GM12878 (cell line): ENCODE results near the gene COTL1. TPM values are rescaled to one million over a fixed set of nuclear protein-coding genes. Genes with fewer than 3 reads are reported as not detected.

Experiments
- ATAC-seq: fragments of 200-7000 bp; cut with Tn5 transposase; 3 replicates; pipeline ENCODE4 v1.9.1; 2020; ENCODE audit warnings: mild to moderate bottlenecking, moderate library complexity
- BruUV-seq: library from RNA; stranded (reverse); fragments of 400-500 nt; replicated peaks from 2 replicates; lab custom pipeline; 2021; lab: Mats Ljungman, UMichigan
- CTCF ChIA-PET: fragments of 300-600 bp; sonication (Branson Sonifier 250); formaldehyde crosslinking; extraction: SDS; loops from one replicate; lab custom pipeline; 2021; ENCODE audit warnings: inconsistent platforms; lab: Yijun Ruan, JAX
- POLR2A ChIA-PET: fragments of 350-600 bp; formaldehyde crosslinking; extraction: SDS; loops from one replicate; lab custom pipeline; 2021; ENCODE audit warnings: inconsistent platforms; lab: Charles Lee
- RAD21 ChIA-PET: fragments of 300-600 bp; sonication (Branson Sonifier 250); formaldehyde crosslinking; loops from one replicate; lab custom pipeline; 2023; ENCODE audit warnings: antibody characterized with exemption; ENCODE audit not compliant: unreplicated experiment; lab: Charles Lee
- SMC1A ChIA-PET: fragments of 300-600 bp; sonication (Branson Sonifier 250); formaldehyde crosslinking; loops from one replicate; lab custom pipeline; 2023; ENCODE audit not compliant: unreplicated experiment, uncharacterized antibody; lab: Charles Lee
- DNase-seq: peaks from one replicate; pipeline ENCODE4 v3.0.0-alpha.2; 2011; ENCODE audit warnings: low read depth, low spot score
- FAIRE-seq: peaks from 3 replicates; lab custom pipeline; 2011; peaks lifted over from hg19 to GRCh38; lab: Jason Lieb, UNC
- H2AFZ ChIP-seq: 2 replicates; pipeline ENCODE4 v1.6.0; 2011; ENCODE audit warnings: low read depth, low read length, control low read depth; ENCODE audit not compliant: control insufficient read depth
- H3K27ac ChIP-seq: 2 replicates; pipeline ENCODE4 v1.5.1; 2011; ENCODE audit warnings: control low read depth; ENCODE audit not compliant: control insufficient read depth, insufficient read depth
- H3K27me3 ChIP-seq, 2 experiments: replicated peaks in 1 of 2; 2 replicates each; pipeline versions ENCODE4 v1.6.0 to v1.6.1; 2011; ENCODE audit warnings: low read length in 1 of 2; ENCODE audit not compliant: control insufficient read depth in 2 of 2, insufficient read depth in 2 of 2
- H3K36me3 ChIP-seq, 2 experiments: 2 replicates each; pipeline ENCODE4 v1.5.1; 2011; ENCODE audit warnings: low read length in 1 of 2; ENCODE audit not compliant: control insufficient read depth in 2 of 2, insufficient read depth in 2 of 2
- H3K4me1 ChIP-seq: 2 replicates; pipeline ENCODE4 v1.6.1; 2011; ENCODE audit warnings: mild to moderate bottlenecking, low read length, moderate library complexity, mixed read lengths; ENCODE audit not compliant: control insufficient read depth, insufficient read depth
- H3K4me2 ChIP-seq: 2 replicates; pipeline ENCODE4 v1.6.0; 2011; ENCODE audit warnings: control low read depth; ENCODE audit not compliant: control insufficient read depth, insufficient read depth
- H3K4me3 ChIP-seq: fragments of 200-600 bp; sonication (generic); 2 replicates; pipeline ENCODE4 v1.5.1; 2016
- H3K79me2 ChIP-seq: 2 replicates; pipeline ENCODE4 v1.6.0; 2011; ENCODE audit warnings: low read length; ENCODE audit not compliant: control insufficient read depth, insufficient read depth
- H3K9ac ChIP-seq: 2 replicates; pipeline ENCODE4 v1.8.0; 2011; ENCODE audit warnings: low read length, control low read depth, mixed read lengths; ENCODE audit not compliant: control insufficient read depth, insufficient read depth
- H3K9me3 ChIP-seq: replicated peaks from 3 replicates; pipeline ENCODE4 v1.5.1; 2011; ENCODE audit warnings: mild to moderate bottlenecking, low read length; ENCODE audit not compliant: control insufficient read depth, insufficient read depth
- H4K20me1 ChIP-seq: 2 replicates; pipeline ENCODE4 v1.6.0; 2011; ENCODE audit not compliant: control insufficient read depth, insufficient read depth
- JUNB ChIP-seq: IDR thresholded peaks from 2 replicates; pipeline ENCODE4 v1.6.1; 2016; ENCODE audit warnings: antibody characterized with exemption, mild to moderate bottlenecking
- MTA3 ChIP-seq: IDR thresholded peaks from 2 replicates; pipeline ENCODE4 v1.6.1; 2012; ENCODE audit warnings: low read length, inconsistent platforms, borderline replicate concordance
- NFYA ChIP-seq: IDR thresholded peaks from 2 replicates; pipeline ENCODE4 v1.6.1; 2011; ENCODE audit warnings: low read depth, mild to moderate bottlenecking, low read length, improper control_type of control experiment, borderline replicate concordance
- ZZZ3 ChIP-seq: IDR thresholded peaks from 2 replicates; pipeline ENCODE4 v1.6.1; 2011; ENCODE audit warnings: low read depth; ENCODE audit not compliant: control insufficient read depth, insufficient read length
- WGBS: methylation state at CpG from one replicate; pipeline ENCODE4 v1.1.6; 2016; ENCODE audit warnings: low lambda C conversion rate; ENCODE audit not compliant: insufficient replicate concordance, insufficient coverage; ENCODE audit errors: missing lambda C conversion rate; 5-methylcytosine and 5-hydroxymethylcytosine counted together
- in situ Hi-C: fragments of 300-500 bp; cut with MboI; formaldehyde crosslinking; loops from 9 replicates; pipeline ENCODE4 v1.14.3; 2018; ENCODE audit warnings: mixed read lengths
- intact Hi-C: fragments of 100-400 bp; cut with micrococcal nuclease; formaldehyde crosslinking; loops from one replicate; pipeline ENCODE4 v1.14.2; 2022; ENCODE audit not compliant: unreplicated experiment
- polyA plus RNA-seq, 11 experiments: library from polyadenylated mRNA; depleted of rRNA in 4 of 11; unstranded in 6 of 11; stranded (reverse) in 5 of 11; fragments of >200 nt; fragmentation: Nextera tagmentation in 4 of 11; fragmentation: Illumina TruSeq in 1 of 11; extraction: Ambion mirVana in 4 of 11; extraction: Trizol in 1 of 11; gene quantifications; 1 replicate in 1 of 11; 2 replicates in 10 of 11; pipeline versions ENCODE4 v1.2.1 to v1.2.3, GENCODE V29; 2011 to 2016; ENCODE audit warnings: inconsistent platforms in 2 of 11, missing spikeins in 2 of 11, low read depth in 1 of 11
- total RNA-seq, 4 experiments: library from RNA; depleted of rRNA in 3 of 4; stranded (reverse); fragments of >200 nt in 3 of 4; fragmentation: Illumina TruSeq in 1 of 4; extraction: Trizol in 1 of 4; gene quantifications; 2 replicates each; pipeline versions ENCODE4 v1.2.1 to v1.2.3, GENCODE V29; 2013 to 2021

The COTL1 gene
- total and polyA plus RNA-seq, 10 of the 15 experiments (the other 5 are each of a cell fraction or from before 2014, with no cell fraction given) = 140 to 894 (median 330) TPM

DNA sequence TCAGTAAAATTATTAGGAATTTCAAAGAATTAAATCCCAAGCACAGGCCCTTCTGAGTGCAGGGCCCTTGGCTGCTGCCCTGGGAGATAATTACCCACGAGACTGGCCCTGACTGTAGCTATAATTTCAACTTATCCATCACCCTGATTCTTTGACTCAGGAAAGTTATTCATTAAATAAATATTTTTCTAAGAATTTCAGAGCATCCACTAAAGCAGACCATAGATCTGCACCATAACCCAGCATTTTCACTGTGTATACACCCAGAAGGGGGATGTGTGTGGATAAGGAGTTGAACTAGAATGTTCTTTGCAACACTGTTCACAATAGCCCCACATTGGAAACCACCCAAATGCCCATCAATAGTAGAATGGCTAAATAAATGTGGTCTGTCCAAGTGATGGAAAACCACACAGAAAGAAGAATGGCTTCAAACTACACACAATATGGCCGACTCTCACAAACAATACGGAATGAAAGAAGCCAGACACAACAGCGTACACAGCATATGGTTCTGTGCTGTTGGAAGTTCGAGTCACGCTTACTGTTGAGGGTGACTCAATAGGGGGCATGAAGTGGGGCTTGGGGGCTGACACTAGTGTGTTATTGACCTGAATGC lies 79.5 kb downstream of the COTL1 start:
- FAIRE-seq (no peak), DNase-seq (no peak), ATAC-seq (no peak)
- no TSS peak for BruUV-seq
- Histone ChIP-seq H3K79me2 (no peaks in the 10 kb centered on the region), H3K27me3 (no peaks in the 10 kb centered on the region), H4K20me1 (no peaks in the 10 kb centered on the region), H2AFZ (no peak overlapping the region), H3K36me3 (no peaks in the 10 kb centered on the region), H3K27ac (no peak overlapping the region), H3K4me2 (no peak overlapping the region), H3K4me1 (no peaks in the 10 kb centered on the region), H3K9me3 (no peaks in the 10 kb centered on the region; the same call in 2 of the 3 replicates), H3K4me3 (no peak overlapping the region), H3K9ac (no peak overlapping the region)
- in situ Hi-C loops (no loop called here), intact Hi-C loops (no loop called here)
- ChIA-PET CTCF (interaction anchor here (1.2 to 1.9 kb wide), 2 partner anchors 19 to 25 kb away, joined by 3 to 6 read pairs; no protein-coding TSS in a partner anchor), SMC1A (interaction anchor here (1.1 kb wide), 1 partner anchor 11 kb away, joined by 3 read pairs; no protein-coding TSS in a partner anchor), POLR2A (no interaction called here), RAD21 (interaction anchor here (1.0 kb wide), 1 partner anchor 19 kb away, joined by 3 read pairs; no protein-coding TSS in a partner anchor)
- TF ChIP-seq MTA3 (no peak), JUNB (no peak)
- WGBS = 81% methylated on average over 6 of the region's 6 CpGs

DNA sequence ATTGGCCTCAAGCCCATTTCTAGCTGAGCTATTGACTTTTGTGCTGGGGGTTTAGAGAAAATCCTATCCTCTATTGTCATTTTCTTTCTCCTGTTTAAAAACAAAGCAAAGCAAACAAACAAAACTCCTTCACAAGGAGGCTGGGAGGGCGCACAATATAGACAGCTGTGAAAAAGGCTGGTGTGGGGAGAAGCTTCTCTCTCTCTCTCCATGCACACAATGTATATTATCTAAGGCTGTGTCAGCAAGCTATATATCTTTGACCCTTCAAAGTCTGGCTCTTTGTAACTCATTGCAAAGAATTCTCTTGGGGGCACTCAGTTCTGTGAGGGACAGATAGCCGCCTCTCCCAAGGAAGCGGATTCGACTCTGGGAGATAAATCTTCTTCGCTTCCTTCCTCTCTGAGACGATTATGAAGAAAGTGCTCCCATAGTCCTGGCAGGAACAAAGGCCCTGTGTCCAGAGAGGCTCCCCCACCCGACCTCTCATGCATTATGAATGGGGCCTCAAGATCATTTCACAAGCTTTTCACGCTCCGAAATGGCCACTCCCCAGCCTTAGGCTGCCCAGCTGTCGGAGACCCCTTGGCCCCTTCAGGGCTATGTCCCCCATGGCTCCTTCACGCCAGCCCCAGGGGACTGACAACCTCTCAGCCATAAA lies 80.3 kb downstream of the COTL1 start:
- no peak overlapping the region for H3K9ac ChIP-seq
- FAIRE-seq = no peak

More for the DNA sequence above, 80.3 kb downstream of the COTL1 start:
- in situ Hi-C loops = no loop called here
- no peak overlapping the region for H3K4me2 ChIP-seq
- ATAC-seq (no peak), DNase-seq (no peak)
- BruUV-seq = no TSS peak
- H3K36me3 ChIP-seq = no peaks in the 10 kb centered on the region
- 68% methylated on average over 10 of the region's 11 CpGs for WGBS
- ChIA-PET RAD21 (interaction anchor here (0.8 to 1.0 kb wide), 2 partner anchors 10 to 19 kb away, joined by 3 read pairs; no protein-coding TSS in a partner anchor), POLR2A (interaction anchor here (0.7 kb wide), 1 partner anchor 18 kb away, joined by 3 read pairs; no protein-coding TSS in a partner anchor), CTCF (interaction anchor here (1.2 kb wide), 1 partner anchor 26 kb away, joined by 3 read pairs; no protein-coding TSS in a partner anchor), SMC1A (interaction anchor here (1.1 kb wide), 1 partner anchor 10 kb away, joined by 3 read pairs; no protein-coding TSS in a partner anchor)
- no peak overlapping the region for H3K27ac ChIP-seq
- no peak for TF ChIP-seq NFYA
- TF ChIP-seq JUNB = no peak
- no peak for TF ChIP-seq ZZZ3
- no peaks in the 10 kb centered on the region for H3K4me1 ChIP-seq
- no peak overlapping the region for H2AFZ ChIP-seq
- H3K4me3 ChIP-seq = no peak overlapping the region
- H3K27me3 ChIP-seq = no peaks in the 10 kb centered on the region
- no peaks in the 10 kb centered on the region for H3K79me2 ChIP-seq
- no peaks in the 10 kb centered on the region for H4K20me1 ChIP-seq
- intact Hi-C loops = no loop called here
- no peaks in the 10 kb centered on the region; the same call in 2 of the 3 replicates for H3K9me3 ChIP-seq
